IPS-18c (cell line): ENCODE data around the gene RTN4RL2.

ENCODE experiments used
- H3K4me3 ChIP-seq: 2 replicates; pipeline ENCODE4 v1.7.0; 2013; ENCODE audit warnings: low read depth, mild to moderate bottlenecking, low read length, moderate library complexity; ENCODE audit not compliant: insufficient read depth
- H3K9me3 ChIP-seq: one replicate; pipeline ENCODE4 v1.6.1; 2013; ENCODE audit warnings: mild to moderate bottlenecking, low read length, moderate library complexity; ENCODE audit not compliant: control insufficient read depth, insufficient read depth

Gene RTN4RL2

DNA sequence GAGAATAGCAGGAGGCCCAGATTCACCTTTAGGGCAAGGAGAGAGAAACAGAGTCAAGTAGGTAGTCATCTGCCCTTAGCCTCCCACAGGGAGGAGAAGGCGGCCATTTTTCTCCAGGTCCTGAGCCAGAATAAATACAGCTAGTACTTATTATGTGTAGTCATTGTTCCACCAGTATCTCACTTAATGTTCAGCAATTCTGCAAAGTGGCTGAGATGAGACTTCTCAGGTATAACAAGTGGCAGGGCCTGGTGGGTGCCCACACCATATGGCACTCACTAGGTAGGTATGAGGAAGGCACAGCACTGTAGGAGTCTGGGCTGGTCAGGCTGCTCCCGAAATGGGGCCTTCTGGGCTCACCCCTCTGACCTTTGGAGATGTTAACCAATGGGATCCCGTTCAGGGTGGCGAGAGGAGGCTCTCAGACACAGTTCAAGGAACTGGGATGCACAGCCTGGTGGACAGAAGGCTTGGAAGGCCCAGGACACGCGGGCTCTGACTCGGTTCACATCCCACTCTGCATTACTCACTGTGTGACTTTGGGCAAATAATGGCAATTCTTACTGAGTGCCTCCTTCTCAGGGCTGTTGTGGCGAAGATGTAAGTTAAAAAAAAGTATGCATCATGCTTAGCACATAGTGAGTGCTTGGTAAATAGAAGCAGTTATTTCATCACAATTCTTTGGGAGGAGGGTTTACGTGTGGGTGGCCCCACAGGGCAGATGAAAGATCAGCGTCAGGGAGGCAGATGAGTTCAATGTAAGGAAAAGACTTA, 25.1 kb downstream of the RTN4RL2 start:
- Histone ChIP-seq H3K4me3 (no peak overlapping the region), H3K9me3 (no peaks in the 10 kb centered on the region)

DNA sequence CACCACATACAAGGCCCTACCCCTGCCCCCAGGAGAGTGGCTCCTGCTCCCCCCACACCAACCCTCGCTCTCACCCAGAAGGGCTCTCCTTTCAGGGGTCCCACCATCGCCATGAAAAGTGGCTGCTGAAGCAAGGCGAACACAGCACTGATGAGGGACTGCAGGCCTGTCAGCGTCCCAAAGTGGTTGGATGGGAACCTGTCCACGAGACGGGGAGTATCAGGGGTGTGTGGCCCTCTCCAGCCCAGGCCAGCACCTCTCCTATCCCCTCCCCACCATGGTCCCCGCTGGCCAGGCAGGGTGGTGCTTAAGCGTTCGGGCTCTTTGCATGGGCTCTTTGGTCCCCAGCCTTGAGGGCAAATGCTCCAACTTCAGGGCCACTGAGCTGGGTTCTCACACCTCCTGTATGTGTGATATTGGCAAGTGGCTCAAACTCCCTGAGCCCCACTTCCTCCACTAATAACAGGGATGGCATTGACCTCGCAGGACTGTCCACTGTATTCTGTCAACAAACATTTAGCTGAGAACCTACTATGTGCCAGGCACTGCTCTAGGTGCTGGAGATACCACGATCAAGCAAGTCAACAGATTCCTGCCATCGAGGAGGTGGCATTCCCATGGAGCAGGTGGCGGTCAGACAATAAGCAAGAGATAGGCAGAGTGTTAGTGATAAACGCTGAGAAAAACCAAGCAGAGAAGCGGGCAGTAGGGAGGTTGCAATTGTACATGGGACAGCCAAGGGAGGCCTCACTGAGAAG, 26.9 kb downstream of the RTN4RL2 start:
- Histone ChIP-seq H3K4me3 (no peak overlapping the region), H3K9me3 (no peaks in the 10 kb centered on the region)

GRCh38 chr11:57487920-57488659, 27.8 kb downstream of the RTN4RL2 start:
- H3K9me3 ChIP-seq: no peaks in the 10 kb centered on the region
- H3K4me3 ChIP-seq: no peak overlapping the region

DNA sequence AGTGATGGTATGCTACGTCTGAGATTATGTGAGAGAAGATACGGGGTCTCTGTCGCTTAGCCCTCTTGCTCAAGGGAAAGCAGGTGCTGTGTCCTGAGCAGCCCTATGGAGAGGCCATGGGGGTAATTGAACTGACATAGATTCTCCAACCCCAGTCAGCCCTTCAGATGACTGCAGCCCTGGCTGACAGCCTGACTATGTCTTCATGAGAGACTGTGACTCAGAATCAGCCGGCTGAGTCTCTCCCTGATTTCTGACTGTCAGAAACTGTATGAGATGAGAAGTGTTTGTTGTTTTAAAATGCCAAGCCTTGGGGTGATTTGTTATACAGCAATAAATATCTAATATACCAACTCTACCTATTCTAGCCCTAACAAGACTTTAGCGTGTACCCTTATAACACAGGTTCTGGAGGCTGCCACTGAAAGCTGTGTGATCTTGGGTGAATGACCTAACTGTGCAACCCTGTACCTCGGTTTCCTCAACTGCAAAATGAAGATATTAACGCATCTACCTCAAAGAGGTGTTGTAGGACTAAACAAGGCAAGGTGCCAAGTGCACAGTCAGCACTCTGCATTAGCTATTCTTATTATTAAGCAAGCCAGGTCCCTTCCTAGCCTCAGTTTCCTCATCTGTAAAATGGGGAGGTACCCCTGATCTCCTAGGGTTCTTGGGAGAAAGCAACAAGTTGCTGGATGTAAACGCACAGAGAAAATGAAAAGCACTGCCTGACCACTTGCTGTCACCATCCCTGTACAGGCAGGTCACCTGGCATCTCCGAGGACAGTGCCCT, 30.3 kb downstream of the RTN4RL2 start:
- no peak overlapping the region for H3K4me3 ChIP-seq
- no peaks in the 10 kb centered on the region for H3K9me3 ChIP-seq

- Histone ChIP-seq H3K9me3 (no peaks in the 10 kb centered on the region), H3K4me3 (no peak overlapping the region)
These were observed 31.2 kb downstream of the RTN4RL2 start for GRCh38 chr11:57491371-57492061.

- Histone ChIP-seq H3K4me3 (no peak overlapping the region), H3K9me3 (no peaks in the 10 kb centered on the region)
These were observed 33.5 kb downstream of the RTN4RL2 start for GRCh38 chr11:57493507-57494503.

GRCh38 chr11:57496109-57496820, 35.9 kb downstream of the RTN4RL2 start:
- Histone ChIP-seq H3K9me3 (no peaks in the 10 kb centered on the region), H3K4me3 (no peak overlapping the region)

DNA sequence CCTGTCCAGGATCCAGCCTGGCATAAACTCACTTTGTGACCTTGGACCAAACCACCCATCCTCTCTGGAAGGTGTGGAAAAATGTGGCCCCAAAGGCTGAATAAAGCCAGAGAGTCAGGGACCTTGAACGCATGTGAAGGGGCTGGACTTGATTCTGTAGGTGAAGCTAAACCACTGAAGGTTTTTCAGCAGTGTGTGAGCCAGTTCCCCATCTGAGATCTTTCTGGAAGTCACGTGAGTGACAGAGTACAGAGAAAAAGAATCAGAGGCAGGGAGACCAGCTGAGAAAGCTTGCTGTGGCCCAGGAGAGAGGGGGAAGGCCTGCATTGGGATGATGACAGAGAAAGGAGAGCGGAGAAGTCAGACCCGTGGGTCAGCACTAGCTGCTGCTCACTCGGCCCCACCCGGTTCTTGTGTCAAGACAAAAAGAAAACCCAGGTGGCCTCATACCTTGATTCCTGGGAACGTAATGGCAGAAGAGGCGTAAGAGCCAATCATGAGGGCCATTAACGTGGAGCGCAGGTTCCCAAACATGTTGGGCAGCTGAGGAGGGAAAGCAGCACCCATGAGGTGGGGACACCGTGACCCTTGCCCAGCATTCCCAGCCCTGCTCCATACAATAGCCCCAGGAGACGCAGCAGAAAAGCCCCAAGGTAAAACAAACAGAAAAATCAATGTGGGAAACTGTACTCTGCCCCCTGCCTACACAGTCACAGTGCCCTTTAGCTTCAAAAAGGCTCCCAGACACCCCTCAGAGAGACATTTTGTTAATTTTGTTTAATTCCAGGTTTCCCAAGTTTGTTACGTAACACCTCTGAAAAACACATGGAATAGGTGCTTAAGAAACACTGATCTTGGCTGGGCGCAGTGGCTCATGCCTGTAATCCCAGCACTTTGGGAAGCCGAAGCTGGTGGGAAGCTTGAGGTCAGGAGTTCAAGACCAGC, 37.2 kb downstream of the RTN4RL2 start:
- H3K4me3 ChIP-seq: no peak overlapping the region
- H3K9me3 ChIP-seq: no peaks in the 10 kb centered on the region

GRCh38 chr11:57498540-57498939, 38.2 kb downstream of the RTN4RL2 start:
- H3K4me3 ChIP-seq: no peak overlapping the region
- no peaks in the 10 kb centered on the region for H3K9me3 ChIP-seq

DNA sequence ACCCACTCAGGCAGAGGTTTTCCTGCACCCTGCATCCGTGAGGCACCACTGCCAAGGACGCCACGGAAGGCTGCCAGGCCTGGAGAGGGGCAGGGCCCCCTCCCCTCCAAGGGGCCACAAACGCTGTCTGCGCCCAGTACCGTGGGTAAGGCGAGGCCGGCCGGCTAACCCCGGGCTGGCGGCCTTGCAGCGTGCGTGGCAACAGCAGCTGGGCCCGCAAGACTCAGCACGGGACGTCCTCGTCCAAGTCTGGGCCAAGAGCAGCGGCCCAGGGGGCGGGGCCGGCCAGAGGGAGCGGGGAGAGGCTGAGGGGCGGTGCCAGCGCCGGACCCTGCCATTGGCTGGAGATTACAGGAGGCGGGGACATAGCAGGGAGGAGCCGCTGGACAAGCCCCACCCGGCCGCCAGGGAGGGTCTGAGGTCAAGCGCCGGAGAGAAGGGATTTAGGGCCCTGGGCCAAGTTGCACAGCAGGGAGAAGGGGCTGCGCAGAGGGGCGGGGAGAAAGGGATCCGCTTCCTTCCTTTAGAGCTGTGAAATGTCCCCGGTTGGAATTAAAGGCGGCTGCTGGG, 39.2 kb downstream of the RTN4RL2 start:
- Histone ChIP-seq H3K9me3 (no peaks in the 10 kb centered on the region), H3K4me3 (peak overlapping the region; percentile 38; the same call in 1 of the 2 replicates)

GRCh38 chr11:57499983-57500461, 39.7 kb downstream of the RTN4RL2 start:
- H3K9me3 ChIP-seq: no peaks in the 10 kb centered on the region
- peak overlapping the region; percentile 20; the same call in 1 of the 2 replicates for H3K4me3 ChIP-seq

GRCh38 chr11:57500515-57500914, 40.2 kb downstream of the RTN4RL2 start:
- Histone ChIP-seq H3K4me3 (peak overlapping the region; percentile 20; the same call in 1 of the 2 replicates), H3K9me3 (no peaks in the 10 kb centered on the region)

GRCh38 chr11:57500926-57501325, 40.6 kb downstream of the RTN4RL2 start:
- Histone ChIP-seq H3K9me3 (no peaks in the 10 kb centered on the region), H3K4me3 (no peak overlapping the region; the same call in 1 of the 2 replicates)

DNA sequence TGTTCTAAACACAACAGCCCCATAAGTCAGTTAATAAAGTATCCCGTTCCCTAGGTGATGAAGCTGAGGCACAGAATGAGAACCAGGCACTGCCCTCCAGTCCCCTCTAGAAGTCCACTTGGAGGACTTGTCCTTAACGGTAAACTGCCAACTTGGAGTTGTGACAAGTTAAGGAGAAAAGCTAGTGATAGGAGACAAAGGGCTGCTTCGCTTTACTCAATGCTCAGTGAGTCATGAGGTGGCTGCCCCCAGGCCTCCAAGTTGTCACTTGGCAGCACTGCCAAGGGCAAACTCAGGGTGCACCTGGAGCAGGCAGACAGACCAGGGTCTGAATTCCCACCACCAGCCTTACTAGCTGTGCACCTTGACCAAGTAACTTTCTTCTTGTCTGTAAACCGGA, 41.6 kb downstream of the RTN4RL2 start:
- Histone ChIP-seq H3K4me3 (no peak overlapping the region), H3K9me3 (no peaks in the 10 kb centered on the region)
